MV-4-11 (cell line): ENCODE data around the gene NUTM1.
"Not testable (repeated sequence)": the region's sequence is repeated elsewhere in the genome, so short reads cannot be mapped to it uniquely, and the experiment has no call there.

Experiments used
- DNase-seq: peaks from one replicate; lab custom pipeline; 2025; lab: John Stamatoyannopoulos, UW

The NUTM1 gene

DNA sequence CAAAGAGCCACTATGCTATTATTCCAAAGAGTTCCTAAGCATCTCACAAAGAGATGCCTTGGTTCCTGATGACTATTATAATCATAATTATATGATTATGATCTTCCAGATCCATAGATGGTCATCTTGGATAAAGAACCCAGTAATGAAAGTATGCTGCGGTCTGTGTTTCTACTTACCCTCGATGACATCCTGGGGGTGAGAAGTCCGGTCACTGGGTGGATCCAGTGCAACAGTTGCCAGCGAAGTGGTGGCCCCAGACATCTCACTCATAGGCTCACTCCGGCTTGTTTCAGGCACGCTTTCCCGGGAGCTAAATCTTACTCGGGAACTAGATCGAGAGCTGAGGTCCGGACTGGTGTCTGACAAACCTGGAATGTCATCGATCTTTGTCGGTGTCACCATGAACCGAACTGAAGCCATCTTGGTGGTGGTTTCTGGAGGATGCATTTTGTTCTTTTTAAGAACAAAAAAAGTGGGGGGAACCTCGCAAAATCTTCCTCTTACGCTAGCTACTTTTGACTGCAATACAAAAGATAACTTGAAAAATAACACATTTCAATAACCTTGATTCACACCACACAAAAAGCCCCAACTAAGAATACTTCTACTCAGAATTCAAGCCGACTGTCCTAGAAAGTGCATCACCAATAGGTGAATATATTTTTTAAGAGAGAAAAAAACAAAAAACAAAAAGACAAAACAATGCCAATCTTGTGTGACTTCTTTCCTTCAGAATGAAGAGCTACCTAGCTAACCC is 6.7 kb upstream of the NUTM1 start:
- peak; percentile 35 for DNase-seq

DNA sequence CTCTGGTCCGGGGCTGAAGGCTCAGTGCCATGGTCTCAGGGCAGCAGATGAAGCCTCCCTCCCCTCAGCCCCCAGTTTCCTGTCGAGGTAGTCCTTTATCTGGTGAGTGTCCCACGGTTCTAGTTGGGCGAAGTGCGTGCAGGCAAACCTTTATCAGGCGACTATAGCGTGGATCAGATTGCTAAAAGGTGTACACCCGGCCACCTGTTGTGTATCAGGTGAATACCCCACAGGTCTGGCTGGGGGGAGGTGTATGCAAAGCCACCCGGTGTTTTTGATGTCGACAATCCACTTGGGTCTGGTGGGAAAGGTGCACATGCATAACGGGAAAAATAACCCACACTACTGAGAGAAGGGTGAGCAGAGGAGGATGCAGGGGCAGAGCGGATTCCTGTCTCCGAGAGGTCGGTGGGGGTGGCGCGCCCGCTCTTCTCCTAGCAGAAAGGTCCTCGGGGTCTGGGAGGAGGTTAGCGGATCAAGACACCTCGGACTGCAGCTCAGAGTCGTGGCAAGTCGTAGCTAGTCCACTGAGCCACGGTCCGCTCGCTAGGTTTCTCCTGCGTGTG is 6.0 kb upstream of the NUTM1 start:
- DNase-seq: no peak

DNA sequence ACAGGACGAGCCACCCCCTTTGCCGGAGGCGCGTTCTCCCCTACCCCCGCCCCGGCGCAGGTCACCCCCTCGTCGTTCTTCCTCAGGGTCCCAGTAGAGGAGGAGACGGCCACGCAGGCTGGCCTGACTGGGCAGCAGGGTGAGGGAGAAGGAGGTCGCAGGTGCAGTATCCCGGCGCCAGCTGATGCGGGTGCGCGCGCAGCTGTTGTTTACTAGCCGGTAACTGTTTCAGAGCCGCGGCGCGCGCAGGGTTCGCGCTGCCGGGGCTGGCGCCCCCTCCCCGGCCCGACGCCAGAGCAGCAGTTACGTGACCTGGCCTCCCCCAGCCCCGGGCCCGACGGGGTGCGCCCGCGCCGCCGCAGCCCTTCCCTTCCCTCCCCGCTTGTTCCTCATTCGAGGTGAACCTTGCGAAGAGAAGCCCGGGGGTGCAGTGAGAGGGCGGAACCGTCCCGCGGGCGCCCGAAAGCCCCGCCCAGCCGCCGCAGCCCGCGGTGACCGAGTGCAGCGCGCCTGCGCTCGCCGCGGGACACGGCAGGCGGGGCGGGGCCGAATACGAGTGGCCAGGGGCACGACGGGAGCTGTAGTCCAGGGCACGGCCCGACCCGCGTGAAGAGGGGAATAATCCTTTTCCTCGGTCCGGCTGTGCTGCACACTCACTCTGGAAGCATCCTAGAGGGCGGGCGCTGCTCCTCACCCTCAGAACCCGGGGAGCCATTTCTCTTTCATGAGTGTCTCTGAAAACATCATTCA is 5.4 kb upstream of the NUTM1 start, which contains the start of gene SLC12A6:
Gene SLC12A6 (minus strand): TSS at position 225 of the 750 bp plus-strand sequence. CDS start 1,101 bp downstream, outside the sequence.
- peak; percentile 90 for DNase-seq

DNA sequence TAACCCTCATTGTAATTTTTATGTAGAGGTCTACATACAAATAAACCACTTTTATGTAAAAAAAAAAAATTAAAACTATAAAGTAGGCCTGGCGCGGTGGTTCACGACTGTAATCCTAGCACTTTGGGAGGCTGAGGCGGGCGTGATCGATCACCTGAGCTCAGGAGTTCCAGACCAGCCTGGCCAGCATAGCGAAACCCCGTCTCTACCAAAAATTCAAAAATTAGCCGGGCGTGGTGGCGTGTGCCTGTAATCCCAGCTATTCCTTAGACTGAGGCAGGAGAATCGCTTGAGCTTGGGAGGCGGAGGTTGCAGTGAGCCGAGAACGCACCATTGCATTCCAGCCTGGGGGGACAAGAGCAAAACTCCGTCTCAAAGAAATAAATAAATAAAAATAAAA is 4.8 kb upstream of the NUTM1 start:
- DNase-seq: no peak

DNA sequence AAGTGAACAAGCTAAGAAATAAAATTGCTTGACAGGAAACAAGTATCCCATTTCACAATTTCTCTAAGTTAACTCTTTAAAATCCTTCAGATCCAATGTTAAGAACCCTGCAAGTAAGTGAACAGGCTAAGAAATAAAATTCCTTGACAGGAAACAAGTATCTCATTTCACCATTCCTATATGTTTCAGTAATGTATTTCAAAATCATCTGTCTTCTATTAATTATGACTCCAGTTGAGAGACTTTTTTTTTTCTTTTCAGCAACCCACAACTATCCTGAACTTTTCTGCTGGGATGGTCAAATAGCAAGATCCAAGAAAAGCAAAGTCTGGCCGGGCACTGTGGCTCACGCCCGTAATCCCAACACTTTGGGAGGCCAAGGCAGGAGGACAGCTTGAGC is 3.2 kb upstream of the NUTM1 start:
- no peak for DNase-seq

DNA sequence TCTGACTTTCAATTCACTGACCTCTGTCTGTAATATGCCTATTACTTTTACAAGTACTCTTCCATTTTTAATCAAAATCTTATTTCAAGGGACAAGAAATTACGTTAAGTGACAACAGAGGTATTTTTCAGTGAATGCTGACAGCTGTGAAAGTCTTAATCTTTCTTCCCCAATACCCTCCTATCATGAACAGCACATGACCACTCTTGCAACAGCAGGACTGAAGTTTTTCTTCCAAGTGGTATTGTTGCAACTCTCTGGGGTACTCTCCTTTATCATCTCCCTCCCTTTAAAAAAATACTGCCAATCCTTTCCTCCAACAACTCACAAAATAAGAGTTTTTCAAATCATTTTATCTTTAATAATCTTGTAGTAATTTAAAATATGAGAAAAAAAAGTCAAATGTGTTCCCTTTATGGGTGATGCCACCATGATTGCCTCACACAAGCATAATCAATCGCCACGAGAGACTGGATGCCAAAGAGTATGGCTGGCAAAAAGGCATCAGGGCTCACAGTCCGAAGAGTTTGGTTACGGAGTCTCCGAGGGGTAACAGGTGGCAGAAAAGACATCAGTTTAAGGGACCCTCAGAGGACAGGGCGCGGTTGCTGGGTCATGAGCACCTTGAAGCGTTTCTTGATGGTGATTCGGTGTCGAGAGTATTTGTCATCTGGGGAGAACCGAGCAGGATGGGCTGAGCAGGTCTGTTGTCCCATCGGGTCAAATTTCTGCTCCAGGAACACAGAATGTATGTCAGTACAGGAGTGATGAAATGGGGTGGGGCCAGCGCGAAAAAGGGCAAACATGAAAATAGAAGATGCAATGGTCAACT is 1.5 kb upstream of the NUTM1 start:
- DNase-seq: peak; percentile 68

DNA sequence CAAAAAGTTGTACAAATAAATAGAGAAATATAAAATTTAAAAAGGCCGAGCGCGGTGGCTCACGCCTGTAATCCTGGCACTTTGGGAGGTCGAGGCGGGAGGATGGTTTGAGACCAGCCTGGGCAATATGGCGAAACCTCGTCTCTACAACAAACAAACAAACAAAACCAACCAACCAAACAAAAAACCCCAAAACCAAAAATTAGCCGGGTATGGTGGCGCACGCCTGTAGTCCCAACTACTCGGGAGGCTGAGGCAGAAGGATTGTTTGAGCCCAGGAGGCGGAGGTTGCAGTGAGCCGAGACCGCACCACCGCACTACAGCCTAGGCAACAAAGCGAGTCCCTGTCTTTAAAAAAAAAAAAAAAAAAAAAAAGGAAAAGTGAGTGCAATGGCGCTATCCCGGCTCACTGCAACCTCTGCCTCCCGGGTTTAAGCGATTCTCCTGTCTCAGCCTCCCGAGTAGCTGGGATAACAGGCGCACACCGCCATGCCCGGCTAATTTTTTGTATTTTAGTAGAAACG is 840 bp upstream of the NUTM1 start:
- DNase-seq: not testable (repeated sequence)

DNA sequence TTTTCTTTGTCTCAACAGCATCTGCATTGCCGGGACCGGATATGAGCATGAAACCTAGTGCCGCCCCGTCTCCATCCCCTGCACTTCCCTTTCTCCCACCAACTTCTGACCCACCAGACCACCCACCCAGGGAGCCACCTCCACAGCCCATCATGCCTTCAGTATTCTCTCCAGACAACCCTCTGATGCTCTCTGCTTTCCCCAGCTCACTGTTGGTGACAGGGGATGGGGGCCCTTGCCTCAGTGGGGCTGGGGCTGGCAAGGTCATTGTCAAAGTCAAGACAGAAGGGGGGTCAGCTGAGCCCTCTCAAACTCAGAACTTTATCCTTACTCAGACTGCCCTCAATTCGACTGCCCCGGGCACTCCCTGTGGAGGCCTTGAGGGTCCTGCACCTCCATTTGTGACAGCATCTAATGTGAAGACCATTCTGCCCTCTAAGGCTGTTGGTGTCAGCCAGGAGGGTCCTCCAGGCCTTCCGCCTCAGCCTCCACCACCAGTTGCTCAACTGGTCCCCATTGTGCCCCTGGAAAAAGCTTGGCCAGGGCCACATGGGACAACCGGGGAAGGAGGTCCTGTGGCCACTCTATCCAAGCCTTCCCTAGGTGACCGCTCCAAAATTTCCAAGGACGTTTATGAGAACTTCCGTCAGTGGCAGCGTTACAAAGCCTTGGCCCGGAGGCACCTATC is 5.0 kb downstream of the NUTM1 start:
- DNase-seq: no peak

DNA sequence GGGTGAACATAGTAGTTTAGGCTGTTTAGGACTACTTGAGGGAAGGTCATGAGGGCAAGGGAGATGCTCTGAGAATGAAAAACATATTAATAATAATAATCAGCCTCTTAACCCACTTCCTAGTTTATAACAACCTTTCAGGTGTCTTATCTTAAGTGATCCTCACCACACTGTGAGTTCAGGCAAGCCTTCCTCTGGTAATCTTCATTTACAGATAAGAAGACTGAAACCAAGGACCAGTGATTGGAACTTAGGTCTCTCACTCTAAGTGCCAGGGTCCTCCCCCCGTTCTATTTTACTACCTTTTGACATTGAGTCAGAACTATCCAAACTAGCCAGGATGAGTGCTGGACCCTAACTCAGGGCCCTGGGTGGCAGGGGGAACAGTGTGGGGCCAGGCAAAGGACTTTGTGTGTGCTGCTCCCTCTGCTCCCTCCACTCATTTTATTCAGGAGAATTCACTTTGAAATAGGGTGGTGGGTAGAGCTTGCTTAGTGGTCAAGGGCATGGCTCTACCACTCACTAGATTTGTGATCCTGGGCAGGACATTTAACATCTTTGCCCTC is 5.7 kb downstream of the NUTM1 start:
- no peak for DNase-seq

DNA sequence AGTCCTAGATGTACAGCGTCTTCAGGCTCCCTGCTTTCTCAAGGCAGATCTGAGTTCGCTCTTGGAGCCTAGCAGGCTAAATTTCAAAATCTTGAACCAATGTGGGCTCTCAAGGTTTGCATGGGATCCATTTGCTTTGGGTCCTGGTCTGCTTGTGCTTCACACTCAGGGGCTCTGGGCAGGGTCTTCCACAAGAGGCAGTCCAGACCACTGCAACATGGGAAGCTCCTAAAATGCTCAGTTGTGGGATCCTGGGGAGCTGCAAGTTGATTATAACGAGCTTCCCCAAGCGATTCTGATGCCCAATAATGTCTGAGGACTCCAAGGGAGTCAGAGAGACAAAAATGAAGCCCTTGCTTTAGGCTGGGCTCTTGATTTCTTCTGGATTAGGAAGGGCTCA is 6.7 kb downstream of the NUTM1 start:
- DNase-seq: no peak

DNA sequence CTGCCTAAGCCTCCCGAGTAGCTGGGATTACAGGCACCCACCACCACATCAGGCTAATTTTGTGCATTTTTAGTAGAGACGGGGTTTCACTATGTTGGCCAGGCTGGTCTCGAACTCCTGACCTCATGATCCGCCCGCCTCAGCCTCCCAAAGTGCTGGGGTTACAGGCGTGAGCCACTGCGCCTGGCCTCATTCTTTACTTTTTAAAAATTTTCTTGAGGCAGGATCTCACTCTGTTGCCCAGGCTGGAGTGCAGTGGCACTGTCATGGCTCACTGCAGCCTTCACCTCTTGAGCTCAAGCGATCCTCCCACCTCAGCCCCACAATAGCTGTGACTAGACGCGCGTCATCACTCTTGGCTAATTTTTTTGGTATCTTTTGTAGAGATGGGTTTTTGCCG is 9.9 kb downstream of the NUTM1 start:
- not testable (repeated sequence) for DNase-seq

DNA sequence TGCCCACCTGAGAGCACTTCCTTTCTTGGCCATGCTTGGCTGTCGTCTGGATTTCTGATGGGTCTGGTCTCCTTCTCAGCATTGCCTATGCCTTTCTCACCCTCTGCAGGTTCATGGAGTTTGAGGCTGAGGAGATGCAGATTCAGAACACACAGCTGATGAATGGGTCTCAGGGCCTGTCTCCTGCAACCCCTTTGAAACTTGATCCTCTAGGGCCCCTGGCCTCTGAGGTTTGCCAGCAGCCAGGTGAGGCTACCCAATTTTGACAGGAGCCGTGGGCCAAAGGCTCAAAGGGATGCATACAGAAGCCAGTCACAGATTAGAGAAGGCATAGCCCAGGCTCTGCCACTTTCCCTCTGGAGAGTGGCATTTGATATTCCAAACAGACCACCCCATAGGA is 10.5 kb downstream of the NUTM1 start:
- DNase-seq: no peak

DNA sequence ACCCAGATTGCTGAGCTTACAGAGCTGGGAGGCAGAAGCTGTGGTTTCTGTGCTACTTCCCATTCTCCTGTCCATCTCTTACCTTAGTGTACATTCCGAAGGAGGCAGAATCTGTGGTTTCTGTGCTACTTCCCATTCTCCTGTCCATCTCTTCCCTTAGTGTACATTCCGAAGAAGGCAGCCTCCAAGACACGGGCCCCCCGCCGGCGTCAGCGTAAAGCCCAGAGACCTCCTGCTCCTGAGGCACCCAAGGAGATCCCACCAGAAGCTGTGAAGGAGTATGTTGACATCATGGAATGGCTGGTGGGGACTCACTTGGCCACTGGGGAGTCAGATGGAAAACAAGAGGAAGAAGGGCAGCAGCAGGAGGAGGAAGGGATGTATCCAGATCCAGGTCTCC is 11.2 kb downstream of the NUTM1 start:
- DNase-seq: no peak

DNA sequence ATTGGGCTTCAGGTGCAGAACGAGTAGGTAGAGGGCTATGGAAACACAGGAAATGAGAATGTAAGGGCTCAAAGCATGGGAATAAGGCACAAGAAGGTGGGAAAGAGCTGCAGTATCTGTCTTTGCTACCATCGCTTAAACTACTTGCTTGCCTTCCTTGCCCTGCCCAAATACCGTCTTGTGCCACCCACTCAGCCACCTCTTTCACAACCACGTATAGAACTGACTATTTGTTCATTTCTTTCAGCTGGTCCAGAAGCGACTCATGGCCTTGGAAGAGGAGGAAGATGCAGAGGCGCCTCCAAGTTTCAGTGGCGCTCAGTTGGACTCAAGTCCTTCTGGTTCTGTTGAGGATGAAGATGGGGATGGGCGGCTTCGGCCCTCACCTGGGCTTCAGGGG is 12.1 kb downstream of the NUTM1 start:
- DNase-seq: no peak

DNA sequence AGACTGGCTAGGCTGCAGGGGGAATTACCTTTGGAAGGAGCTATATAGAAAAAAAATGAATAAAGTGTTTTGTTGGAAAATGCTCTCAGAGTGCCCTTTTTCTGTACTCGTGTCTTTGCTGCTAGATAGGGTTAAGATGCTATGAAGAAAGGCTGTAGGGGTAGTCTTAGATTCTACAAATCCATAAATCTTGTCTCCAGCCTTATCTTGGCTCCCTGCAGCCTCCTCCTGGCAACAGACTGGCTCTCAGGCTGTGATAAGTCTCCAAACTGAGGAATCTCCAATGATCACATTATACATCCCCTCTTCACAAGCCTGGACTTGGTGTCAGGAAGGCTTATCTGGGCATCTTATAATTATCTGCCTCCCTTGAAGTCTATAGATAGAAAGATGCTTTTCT is 14.5 kb downstream of the NUTM1 start:
- no peak for DNase-seq

DNA sequence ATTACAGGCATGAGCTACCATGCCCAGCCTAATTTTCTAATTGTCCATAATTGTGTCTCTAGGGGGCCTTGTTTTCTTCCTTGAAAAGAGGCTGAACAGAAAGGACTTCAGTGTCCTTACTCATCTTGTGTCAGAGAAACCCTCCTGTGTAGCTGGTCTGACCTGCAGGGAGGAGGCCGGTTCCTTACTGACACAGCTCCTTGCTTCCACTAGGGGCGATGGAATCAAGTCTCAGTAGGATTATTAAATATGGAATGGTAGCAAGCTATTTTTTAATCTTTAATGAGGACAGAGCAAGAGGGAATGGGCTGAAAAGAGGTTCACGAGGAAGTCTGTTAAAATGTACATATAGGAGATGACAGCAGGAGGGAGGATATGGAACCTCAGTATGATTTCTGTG is 15.3 kb downstream of the NUTM1 start:
- DNase-seq: no peak

DNA sequence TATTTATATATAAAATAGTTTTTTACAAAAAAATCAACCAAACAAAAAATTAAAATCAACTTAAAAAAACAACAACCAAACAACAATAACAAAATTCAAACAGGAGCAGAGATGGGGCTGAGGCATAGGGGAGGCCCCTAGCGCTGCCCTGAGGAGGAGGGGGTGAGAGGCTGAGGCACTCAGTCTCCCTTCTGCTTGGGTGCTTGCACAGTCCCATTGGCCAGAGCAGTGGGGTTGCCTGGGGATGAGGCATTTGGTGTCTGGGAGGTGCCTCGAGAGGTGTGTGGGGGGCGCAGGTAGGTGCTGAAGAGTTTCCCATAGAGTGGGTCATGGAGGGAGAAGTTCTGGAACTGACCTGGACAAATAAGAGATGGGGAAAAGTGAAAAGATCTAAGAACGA is 15.8 kb downstream of the NUTM1 start:
- no peak for DNase-seq

DNA sequence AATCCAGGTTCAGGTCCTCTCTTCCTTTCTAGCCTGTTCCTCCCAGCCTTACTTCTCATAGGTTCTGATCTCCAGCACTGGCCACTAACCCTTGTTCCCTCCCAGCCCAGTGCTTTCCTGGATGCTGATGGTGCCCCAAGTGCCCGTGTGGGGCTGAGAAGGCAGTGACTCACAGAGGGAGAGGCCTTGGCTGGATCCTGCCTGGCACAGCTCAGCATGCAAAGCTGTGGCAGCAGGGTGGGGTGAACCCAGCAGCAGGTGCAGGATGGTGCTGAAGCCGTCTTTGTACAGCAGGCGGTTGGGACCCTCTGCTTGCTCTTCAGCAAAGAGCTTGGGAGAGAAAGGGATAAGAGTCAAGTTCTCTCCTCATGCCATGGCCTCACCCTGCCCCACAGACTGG is 16.3 kb downstream of the NUTM1 start:
- DNase-seq: no peak

DNA sequence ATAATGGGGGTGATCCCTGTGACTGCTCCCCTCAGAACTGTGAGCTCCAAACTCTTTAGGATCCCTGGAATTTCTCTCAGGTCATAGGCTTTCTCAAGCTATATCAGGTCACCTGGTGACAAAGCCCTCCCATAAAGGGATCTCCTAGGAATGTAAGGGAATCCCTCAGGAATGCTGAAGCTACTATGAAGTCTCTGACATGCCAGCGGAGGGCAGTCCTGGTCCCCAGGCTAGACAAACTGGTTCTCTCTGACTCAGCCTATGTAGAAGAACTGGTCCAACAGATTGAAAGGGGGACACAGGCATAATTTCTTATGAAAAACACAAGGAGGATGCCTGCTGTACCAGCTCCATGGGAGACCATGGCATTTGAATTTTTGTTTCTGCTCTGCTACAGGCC is 17.2 kb downstream of the NUTM1 start:
- DNase-seq: no peak

DNA sequence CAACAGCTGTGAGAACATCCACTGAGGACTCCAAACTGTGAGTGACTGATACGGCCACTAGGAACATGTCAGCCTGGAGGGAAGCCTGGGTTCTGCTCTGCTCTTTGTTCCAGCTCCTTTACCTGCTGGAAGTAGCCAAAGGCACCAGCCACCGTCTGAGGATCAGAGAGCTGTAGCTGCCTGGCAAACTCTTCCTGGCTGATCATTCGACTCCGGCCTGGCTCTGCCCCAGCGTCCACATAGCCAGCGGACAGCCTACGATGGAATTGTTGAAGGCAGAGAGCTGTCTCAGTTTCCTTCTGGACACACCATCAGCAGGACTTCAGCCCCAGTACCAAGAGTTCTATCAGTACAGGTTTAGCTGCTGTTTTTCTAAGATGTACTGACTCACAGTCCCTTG is 18.2 kb downstream of the NUTM1 start:
- DNase-seq: no peak
